A172 (cell line): ENCODE measurements around the gene GPR137C. TPM values are rescaled to one million over a fixed set of nuclear protein-coding genes. Genes with fewer than 3 reads are reported as not detected.
"Not testable (repeated sequence)": the region's sequence is repeated elsewhere in the genome, so short reads cannot be mapped to it uniquely, and the experiment has no call there.

Experiments used
- DNase-seq: peaks from one replicate; pipeline ENCODE4 v3.0.0-alpha.2; 2015; ENCODE audit warnings: low spot score
- total RNA-seq: library from RNA; depleted of rRNA; stranded (reverse); fragments of >200 nt; shearing (Covaris generic); gene quantifications from 2 replicates; pipeline ENCODE4 v1.2.3, GENCODE V29; 2014

GPR137C gene
- total RNA-seq, 1 experiment from 2014 or later: 0.76 TPM

GRCh38 chr14:52563120-52563519, 10.5 kb downstream of the GPR137C start:
- peak; percentile 43 for DNase-seq

GRCh38 chr14:52568454-52568853, 15.8 kb downstream of the GPR137C start:
- not testable (repeated sequence) for DNase-seq

GRCh38 chr14:52575858-52576257, 23.2 kb downstream of the GPR137C start:
- no peak for DNase-seq

GRCh38 chr14:52583544-52583943, 30.9 kb downstream of the GPR137C start:
- peak; percentile 1 for DNase-seq

GRCh38 chr14:52589646-52590045, 37.0 kb downstream of the GPR137C start:
- DNase-seq: no peak

GRCh38 chr14:52590318-52590717, 37.7 kb downstream of the GPR137C start:
- no peak for DNase-seq

- DNase-seq: no peak
Observed at GRCh38 chr14:52596320-52596719, 43.7 kb downstream of the GPR137C start.

GRCh38 chr14:52596861-52597260, 44.2 kb downstream of the GPR137C start:
- DNase-seq: peak; percentile 2

- no peak for DNase-seq
Observed at GRCh38 chr14:52598568-52598967, 45.9 kb downstream of the GPR137C start.

- no peak for DNase-seq
Observed at GRCh38 chr14:52599974-52600373, 47.3 kb downstream of the GPR137C start.

- no peak for DNase-seq
Observed at GRCh38 chr14:52602131-52602530, 49.5 kb downstream of the GPR137C start.

- no peak for DNase-seq
Observed at GRCh38 chr14:52607061-52607460, 54.4 kb downstream of the GPR137C start.

GRCh38 chr14:52609445-52610044, 56.9 kb downstream of the GPR137C start:
- no peak for DNase-seq

- no peak for DNase-seq
Observed at GRCh38 chr14:52610187-52610586, 57.6 kb downstream of the GPR137C start.

GRCh38 chr14:52618602-52619001, 66.0 kb downstream of the GPR137C start:
- no peak for DNase-seq

- no peak for DNase-seq
Observed at GRCh38 chr14:52619687-52620086, 67.1 kb downstream of the GPR137C start.

GRCh38 chr14:52640137-52640536, 87.5 kb downstream of the GPR137C start:
- DNase-seq: no peak

- no peak for DNase-seq
Observed at GRCh38 chr14:52641745-52642144, 89.1 kb downstream of the GPR137C start.

GRCh38 chr14:52649511-52649910, 96.9 kb downstream of the GPR137C start:
- no peak for DNase-seq

- no peak for DNase-seq
Observed at GRCh38 chr14:52650774-52651173, 98.1 kb downstream of the GPR137C start.

- no peak for DNase-seq
Observed at GRCh38 chr14:52656905-52657304, 104.3 kb downstream of the GPR137C start.

- no peak for DNase-seq
Observed at GRCh38 chr14:52660325-52660724, 107.7 kb downstream of the GPR137C start.

- no peak for DNase-seq
Observed at GRCh38 chr14:52660832-52661231, 108.2 kb downstream of the GPR137C start.

GRCh38 chr14:52661314-52661713, 108.7 kb downstream of the GPR137C start:
- DNase-seq: no peak
